ENCODE results near the gene CEP170B. TPM values are rescaled to one million over a fixed set of nuclear protein-coding genes. Genes with fewer than 3 reads are reported as not detected.

CEP170B gene
- total and polyA plus RNA-seq, 2 donors (not counting 3 experiments of a cell fraction or from before 2014, with no cell fraction given): 13.9 to 38.6 TPM

- FAIRE-seq (no peak), DNase-seq (ENCODE audit: low read depth, low spot score) (no peak)
- TF ChIP-seq MYC (IDR thresholded peaks at IDR 0.05; ENCODE audit: low read depth, low read length) (no peak), EZH2 (IDR thresholded peaks at IDR 0.05; ENCODE audit: borderline replicate concordance, low read depth, low read length, severe bottlenecking) (no peak), MAX (IDR thresholded peaks at IDR 0.05; ENCODE audit: insufficient read depth, insufficient read length) (no peak), POLR2A (IDR thresholded peaks at IDR 0.05; ENCODE audit: low read depth, low read length) (no peak)
- Histone ChIP-seq H3K4me1 (ENCODE audit: control insufficient read depth, extremely low read depth, insufficient read depth, low read length) (peaks cover 16% of the 10 kb centered on the region), H3K4me3 (replicated peaks in 1 of 3; ENCODE audit: insufficient read depth in 1 of 3, low read depth in 1 of 3, low read length in 3 of 3) (no peak overlapping the region), H3K9ac (replicated peaks; ENCODE audit: extremely low read depth, insufficient read depth, low read length) (no peak overlapping the region), H3K27ac (ENCODE audit: insufficient read depth, low read depth, low read length) (no peak overlapping the region), H3K4me2 (ENCODE audit: insufficient read depth, low read length) (no peak overlapping the region), H4K20me1 (replicated peaks; ENCODE audit: control insufficient read depth, extremely low read depth, insufficient read depth, low read length) (no peaks in the 10 kb centered on the region), H3K27me3 (ENCODE audit: control insufficient read depth in 2 of 2, insufficient read depth in 2 of 2, low read length in 2 of 2) (no peaks in the 10 kb centered on the region), H3K9me1 (replicated peaks; ENCODE audit: control insufficient read depth, extremely low read depth, insufficient read depth, low read length) (no peaks in the 10 kb centered on the region), H3K9me3 (replicated peaks; ENCODE audit: control insufficient read depth, insufficient read depth, low read length) (no peaks in the 10 kb centered on the region), H3K36me3 (ENCODE audit: control insufficient read depth in 2 of 2, extremely low read depth in 1 of 2, insufficient read depth in 2 of 2, low read length in 2 of 2) (no peaks in the 10 kb centered on the region), H3K79me2 (ENCODE audit: control insufficient read depth, insufficient read depth, low read length) (no peaks in the 10 kb centered on the region), H2AFZ (ENCODE audit: low read depth, low read length) (no peak overlapping the region)
- CTCF ChIA-PET: interaction anchor here (0.7 to 2.9 kb wide), 8 partner anchors 8 to 189 kb away, joined by 3 to 14 read pairs (median 6); no protein-coding TSS in a partner anchor
- dilution Hi-C loops (cut with MboI; ENCODE audit: extremely low pct_ligation_motif_present, low sequenced_read_pairs): no loop called here
- BruUV-seq (replicated peaks): no TSS peak
- intact Hi-C loops (cut with micrococcal nuclease): no loop called here
- POLR2A ChIA-PET: no interaction called here
Observed at GRCh38 chr14:104897330-104898194, 32.5 kb downstream of the CEP170B start.

DNA sequence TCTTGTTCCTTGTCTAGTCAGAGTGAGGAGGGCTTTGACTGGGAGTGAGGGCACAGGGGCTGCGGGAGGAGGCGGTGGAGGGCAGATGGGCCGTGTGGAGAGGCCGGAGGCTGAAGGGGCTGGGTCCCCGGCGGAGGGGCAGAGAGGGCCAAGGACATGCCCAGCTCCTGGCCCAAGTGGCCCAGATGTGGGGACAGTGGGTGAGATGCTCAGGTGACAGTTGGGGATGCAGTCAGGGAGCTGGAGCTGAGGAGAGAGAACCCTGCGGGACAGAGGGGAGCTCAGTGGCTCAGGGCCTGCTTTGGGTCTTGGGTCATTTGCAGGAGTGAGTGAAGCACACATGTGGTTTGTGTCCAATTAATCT, 33.1 kb downstream of the CEP170B start:
- Histone ChIP-seq H2AFZ (ENCODE audit: low read depth, low read length) (no peak overlapping the region), H3K79me2 (ENCODE audit: control insufficient read depth, insufficient read depth, low read length) (no peaks in the 10 kb centered on the region), H3K9me3 (replicated peaks; ENCODE audit: control insufficient read depth, insufficient read depth, low read length) (no peaks in the 10 kb centered on the region), H3K4me3 (replicated peaks in 1 of 3; ENCODE audit: insufficient read depth in 1 of 3, low read depth in 1 of 3, low read length in 3 of 3) (no peak overlapping the region), H3K9ac (replicated peaks; ENCODE audit: extremely low read depth, insufficient read depth, low read length) (no peak overlapping the region), H3K9me1 (replicated peaks; ENCODE audit: control insufficient read depth, extremely low read depth, insufficient read depth, low read length) (no peaks in the 10 kb centered on the region), H3K4me1 (ENCODE audit: control insufficient read depth, extremely low read depth, insufficient read depth, low read length) (peaks cover 16% of the 10 kb centered on the region), H4K20me1 (replicated peaks; ENCODE audit: control insufficient read depth, extremely low read depth, insufficient read depth, low read length) (no peaks in the 10 kb centered on the region), H3K36me3 (ENCODE audit: control insufficient read depth in 2 of 2, extremely low read depth in 1 of 2, insufficient read depth in 2 of 2, low read length in 2 of 2) (no peaks in the 10 kb centered on the region), H3K27ac (ENCODE audit: insufficient read depth, low read depth, low read length) (no peak overlapping the region), H3K27me3 (ENCODE audit: control insufficient read depth in 2 of 2, insufficient read depth in 2 of 2, low read length in 2 of 2) (no peaks in the 10 kb centered on the region), H3K4me2 (ENCODE audit: insufficient read depth, low read length) (no peak overlapping the region)
- TF ChIP-seq POLR2A (IDR thresholded peaks at IDR 0.05; ENCODE audit: low read depth, low read length): no peak
- ChIA-PET CTCF (interaction anchor here (0.7 to 1.8 kb wide), 4 partner anchors 75 to 189 kb away, joined by 3 to 13 read pairs (median 4); no protein-coding TSS in a partner anchor), POLR2A (no interaction called here)
- DNase-seq (ENCODE audit: low read depth, low spot score) (no peak), FAIRE-seq (no peak)
- intact Hi-C loops (cut with micrococcal nuclease) (no loop called here), dilution Hi-C loops (cut with MboI; ENCODE audit: extremely low pct_ligation_motif_present, low sequenced_read_pairs) (no loop called here)
- no TSS peak for BruUV-seq (replicated peaks)
